HG02571 (cell line): Measurements from ENCODE around the gene MMP28.
"Not testable (repeated sequence)": the region's sequence is repeated elsewhere in the genome, so short reads cannot be mapped to it uniquely, and the experiment has no call there.

Experiments
- ATAC-seq: cut with Tn5 transposase; IDR thresholded peaks from one replicate; pipeline ENCODE4 v1.9.1; 2021; ENCODE audit warnings: mild to moderate bottlenecking, moderate library complexity; ENCODE audit not compliant: unreplicated experiment

MMP28 gene

DNA sequence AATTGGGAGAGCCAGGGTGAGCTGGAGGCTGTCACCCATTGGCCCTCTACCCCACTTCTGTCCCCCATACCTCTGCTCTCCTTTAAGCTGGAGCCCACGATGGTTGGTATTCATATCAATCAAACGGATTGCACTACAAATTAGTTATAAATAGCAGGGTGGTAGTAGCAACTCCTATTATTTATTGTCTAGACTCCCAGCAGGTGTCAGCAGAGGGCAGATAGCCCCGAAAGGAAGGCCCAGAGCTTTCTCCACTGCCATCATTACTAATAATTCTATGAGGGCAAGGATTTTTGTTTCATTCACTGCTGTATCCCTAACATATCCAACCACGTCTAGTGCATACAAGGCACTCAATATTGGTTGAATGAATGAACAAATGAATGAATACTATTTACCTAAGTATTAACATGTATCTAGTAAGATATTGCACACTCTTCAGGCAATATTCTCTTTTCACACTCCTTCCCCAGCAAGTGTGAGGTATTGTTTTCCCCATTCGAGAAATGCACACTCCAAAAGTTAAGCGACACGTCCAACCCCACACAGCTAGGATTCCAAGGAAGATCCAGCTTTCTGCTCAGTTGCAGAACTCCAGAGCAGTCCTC is 28.4 kb downstream of the MMP28 start:
- no peak for ATAC-seq

DNA sequence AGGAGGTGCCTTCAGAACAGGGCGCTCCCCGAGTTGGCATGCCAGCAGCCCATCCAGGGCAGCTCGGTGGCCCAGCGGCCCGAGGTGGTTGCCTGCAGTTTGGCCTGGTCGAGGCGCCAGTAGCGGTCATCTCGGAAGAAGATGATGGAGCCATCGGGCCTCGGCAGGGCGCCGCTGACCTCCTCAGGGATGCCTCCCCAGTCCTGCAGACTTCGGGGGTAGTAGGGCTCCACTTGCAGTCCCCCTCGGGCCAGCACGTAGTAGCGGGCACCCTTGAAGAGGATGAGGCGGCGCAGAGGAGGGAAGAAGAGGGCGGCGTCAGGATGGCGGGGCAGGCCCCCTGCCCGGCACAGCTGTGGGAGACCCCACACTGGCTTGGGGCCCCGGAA is 29.0 kb downstream of the MMP28 start:
- no peak for ATAC-seq

DNA sequence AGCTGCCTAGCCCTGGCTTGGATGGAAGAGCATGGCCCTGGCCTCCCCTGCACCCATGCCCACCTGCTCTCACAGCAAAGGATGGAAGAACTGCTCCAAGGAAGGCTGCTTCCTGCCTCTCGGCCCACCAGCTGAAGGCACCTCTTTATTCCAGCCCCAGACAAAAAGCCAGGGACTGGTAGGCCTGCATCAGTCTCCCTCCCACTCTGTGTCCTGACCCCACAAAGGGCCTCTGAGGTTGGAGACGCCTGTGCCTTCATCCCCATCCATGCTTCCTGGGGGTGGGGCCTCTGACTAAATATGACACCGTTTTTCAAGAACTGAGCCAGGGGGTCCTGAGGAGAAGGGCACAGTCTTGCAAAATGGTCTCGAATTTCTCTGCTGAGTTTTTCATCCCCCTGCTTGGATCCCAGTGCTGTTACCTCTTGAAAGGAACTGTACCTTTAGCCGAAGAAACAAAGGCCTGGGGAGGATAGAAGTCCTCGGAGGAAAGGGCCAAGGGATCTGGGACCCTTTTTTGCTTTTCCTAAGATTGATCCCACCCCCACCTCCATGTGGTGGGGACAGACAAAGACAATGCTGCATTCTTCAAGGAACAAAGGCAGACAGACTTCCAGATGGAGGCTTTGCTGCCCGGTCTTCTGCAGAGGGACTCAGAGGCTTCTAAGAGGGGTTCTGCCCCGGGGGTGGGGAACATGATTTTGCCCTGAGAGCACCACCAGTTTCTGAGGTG is 29.5 kb downstream of the MMP28 start:
- ATAC-seq = no peak

DNA sequence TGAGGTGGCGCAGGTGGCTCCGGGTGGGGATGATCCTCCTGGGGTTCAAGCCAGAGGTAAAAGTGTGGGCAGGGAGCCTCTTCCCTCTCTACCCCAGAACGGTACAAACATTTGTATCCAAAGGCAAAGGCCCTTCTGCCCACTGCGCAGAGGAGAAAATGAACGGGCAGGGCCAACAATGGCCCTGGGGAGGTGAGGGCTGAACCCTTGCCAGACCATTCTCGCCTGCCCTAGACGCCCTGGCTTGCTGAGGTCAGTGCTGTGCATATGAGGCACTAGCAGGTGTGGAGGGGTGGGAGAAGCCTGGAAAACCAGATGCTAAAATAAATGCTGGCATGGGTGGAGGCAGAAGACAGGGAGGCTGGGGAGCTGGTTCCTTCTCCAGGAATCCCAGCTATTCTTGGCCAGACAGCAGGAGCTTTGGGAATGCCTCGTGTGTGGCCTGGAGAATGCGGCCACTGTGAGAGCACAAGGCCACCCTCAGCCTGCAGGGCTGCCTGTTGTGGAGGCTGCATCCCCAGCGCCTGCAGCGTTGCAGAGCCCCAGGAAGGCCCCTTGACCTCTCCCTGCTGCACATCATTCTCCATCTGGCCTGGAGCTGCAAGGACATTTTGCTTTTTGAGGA is 30.2 kb downstream of the MMP28 start:
- ATAC-seq = no peak

DNA sequence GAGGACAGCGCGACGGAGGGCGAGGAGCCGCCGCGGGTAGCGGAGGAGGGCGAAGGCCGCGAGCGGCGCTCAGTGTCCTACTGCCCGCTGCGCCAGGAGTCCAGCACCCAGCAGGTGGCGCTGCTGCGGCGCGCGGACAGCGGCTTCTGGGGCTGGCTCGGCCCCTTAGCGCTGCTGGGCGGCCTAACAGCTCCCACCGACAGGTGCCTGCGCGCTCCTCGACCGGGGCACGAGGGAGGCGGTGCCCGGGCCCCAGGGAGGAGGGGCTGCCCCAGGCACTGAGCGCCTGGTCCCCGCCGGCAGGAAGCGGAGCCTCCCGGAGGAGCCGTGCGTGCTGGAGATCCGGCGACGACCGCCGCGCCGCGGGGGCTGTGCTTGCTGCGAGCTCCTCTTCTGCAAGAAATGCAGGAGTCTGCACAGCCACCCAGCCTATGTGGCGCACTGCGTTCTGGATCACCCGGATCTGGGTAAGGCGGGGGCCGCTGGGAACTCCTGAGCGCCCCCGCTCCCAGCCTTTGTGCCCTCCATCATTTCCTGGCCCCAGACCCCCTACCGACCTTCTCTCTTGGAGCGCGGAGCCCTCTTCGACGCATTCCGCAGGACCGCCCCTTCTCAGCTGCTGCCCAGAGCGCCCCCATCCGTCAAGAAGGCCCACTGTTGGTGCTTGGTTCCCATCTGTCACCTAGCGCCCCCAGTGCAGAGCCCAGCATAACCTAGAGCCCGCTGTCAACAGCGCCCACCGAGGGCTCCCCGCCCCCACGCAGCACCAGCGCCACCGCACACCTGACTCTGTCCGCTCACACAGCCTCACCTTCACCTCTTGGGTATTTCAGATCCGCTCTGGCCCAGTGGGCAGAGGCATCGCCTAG is 31.1 kb downstream of the MMP28 start:
- ATAC-seq = peak; percentile 72

DNA sequence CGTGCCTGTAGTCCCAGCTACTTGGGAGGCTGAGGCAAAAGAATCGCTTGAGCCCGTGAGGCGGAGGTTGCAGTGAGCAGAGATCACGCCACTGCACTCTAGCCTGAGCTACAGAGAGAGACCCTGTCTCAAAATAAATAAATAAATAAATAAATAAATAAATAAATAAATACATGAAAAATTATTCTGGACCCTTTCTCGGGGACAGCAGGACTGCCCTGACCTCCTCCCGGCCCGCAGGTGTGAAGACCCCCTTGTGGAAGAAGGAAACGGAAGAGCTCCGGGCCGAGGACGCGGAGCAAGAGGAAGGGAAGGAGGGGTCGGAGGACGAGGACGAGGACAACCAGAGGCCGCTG is 31.7 kb downstream of the MMP28 start:
- no peak for ATAC-seq

DNA sequence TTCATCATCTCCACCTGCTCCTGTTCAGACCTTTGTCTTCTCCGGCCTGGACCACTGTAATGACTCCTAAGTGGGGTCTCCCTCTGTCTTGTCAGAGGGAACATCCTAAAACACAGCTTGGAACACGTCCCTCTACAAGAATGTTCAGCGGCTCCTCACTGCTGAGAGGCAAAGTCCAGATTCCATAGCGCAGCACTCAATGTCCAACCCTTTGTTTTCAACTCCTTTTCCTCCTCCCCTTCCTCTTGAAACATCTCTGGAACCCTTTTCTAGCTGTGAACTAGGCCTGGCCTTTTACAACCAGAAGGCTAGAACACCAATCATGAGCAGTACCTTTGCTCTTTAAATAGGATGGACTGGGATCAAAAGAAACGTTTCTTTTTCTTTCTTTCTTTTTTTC is 33.8 kb downstream of the MMP28 start:
- no peak for ATAC-seq

DNA sequence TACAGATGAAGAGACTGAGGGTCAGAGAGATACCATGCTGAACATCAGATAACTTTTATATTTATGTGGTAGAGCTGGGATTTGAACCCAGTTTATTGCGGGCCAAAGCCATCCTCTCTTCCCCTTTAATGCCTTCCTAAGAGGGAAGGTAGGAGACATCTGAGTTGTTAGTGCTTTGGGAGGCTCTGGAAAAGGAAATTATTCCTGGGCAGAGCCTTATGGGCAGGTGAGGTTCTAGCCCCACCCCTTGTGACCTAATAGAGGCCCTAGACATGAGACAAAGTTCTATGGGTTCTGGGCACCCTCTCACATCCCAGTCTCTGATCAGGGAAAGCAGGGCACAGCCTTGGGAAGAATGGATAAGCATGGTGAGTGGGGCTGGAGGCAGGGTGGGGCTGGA is 34.9 kb downstream of the MMP28 start, which contains the start of gene C17orf50:
Gene C17orf50 (plus strand): TSS at position 301 of the 400 bp plus-strand sequence. CDS start 55 bp downstream, at position 356.
- no peak for ATAC-seq

DNA sequence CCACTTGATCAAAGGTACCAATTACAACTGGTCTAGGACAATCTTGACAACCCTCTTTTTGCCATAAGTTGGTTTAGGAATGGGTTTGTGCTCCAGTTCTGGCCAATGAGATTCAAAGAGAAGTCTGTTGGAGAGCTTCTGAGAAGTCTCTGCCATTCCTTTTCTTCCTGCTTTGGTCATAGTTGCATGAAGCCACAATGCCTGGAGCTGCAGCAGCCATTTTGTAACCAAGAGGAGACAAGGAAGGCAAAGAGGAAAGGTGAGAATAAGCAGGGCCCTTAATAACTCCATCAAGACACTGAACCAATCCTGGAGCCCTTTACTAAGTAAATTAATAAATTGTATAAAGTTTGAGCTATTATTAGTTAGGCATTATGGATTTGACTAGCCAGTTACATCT is 38.2 kb downstream of the MMP28 start:
- ATAC-seq = no peak

DNA sequence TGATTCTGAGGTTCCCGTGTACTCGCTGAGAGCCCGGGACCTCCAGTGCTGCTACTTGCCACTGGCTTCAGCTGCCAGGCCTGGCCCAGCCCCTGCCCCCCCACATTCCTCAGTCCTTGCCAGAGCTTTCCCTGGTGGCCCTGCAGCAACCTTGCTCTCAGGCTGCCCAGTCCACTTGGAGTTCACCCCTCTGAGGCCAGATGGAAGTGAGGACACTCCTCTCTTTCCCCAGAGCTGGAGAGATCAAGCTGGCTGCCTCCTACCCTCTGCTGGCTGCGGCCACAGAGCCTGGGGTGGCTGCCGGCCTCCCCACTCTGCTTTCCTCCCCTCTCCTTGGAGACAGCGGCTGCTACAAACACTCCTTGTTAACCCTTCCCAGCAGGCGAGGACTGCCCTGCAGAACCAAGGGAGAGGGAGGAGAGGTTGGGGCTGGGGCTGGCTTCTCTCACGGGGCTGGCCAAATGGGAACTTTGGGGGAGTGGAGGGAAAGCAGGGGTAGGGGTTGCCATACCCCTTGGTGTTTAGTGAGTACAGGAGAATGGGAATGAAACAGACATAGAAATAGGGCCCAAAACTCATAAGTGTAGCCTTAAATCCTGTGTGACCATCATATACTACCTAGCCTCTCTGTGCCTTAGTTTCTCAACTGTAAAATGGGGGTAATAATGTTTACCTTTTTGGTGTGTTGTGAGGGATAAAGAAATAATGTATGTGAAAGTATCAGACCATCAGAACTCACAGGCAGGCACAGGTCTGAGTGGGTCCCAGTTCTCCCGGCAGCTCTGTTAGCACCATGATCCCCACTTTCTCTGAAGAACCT is 42.3 kb downstream of the MMP28 start, which contains the start of gene GAS2L2:
Gene GAS2L2 (minus strand): TSS at position 295 of the 820 bp plus-strand sequence. CDS start 389 bp downstream, outside the sequence.
- no peak for ATAC-seq

DNA sequence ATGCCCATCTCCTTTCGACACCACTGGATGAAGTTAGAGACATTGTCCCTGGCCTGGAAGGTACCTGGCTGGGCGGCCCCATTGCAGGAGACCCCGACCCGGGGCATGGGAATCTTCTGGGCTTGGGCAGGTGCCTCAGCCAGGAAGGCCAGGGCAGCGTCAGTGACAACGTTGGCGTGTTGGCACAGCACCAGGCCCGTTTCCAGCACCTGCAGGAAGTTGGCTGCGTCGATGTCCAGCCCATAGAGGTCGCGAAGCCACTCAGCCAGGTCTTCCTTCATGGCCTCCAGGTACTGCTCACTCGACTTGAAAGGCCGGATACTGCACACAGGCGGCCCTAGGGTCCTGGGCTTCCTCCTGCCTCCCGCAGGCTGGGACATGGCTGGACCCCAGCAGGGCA is 43.0 kb downstream of the MMP28 start:
- no peak for ATAC-seq

DNA sequence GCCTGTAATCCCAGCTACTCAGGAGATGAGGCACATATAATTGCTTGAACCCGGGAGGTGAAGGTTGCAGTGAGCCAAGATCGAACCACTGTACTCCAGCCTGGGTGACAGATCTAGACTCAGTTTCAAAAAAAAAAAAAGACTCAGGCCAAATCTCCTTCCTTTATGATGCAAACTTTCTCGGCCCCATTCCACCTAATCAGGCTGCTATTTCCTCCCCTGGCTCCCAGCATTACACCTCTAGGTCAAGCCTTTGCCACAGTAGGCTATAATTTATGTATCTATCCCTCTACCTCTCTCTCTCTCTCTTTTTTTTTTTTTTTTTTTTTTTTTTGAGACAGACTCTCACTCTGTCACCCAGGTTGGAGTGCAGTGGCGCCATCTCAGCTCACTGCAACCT is 43.9 kb downstream of the MMP28 start:
- not testable (repeated sequence) for ATAC-seq

DNA sequence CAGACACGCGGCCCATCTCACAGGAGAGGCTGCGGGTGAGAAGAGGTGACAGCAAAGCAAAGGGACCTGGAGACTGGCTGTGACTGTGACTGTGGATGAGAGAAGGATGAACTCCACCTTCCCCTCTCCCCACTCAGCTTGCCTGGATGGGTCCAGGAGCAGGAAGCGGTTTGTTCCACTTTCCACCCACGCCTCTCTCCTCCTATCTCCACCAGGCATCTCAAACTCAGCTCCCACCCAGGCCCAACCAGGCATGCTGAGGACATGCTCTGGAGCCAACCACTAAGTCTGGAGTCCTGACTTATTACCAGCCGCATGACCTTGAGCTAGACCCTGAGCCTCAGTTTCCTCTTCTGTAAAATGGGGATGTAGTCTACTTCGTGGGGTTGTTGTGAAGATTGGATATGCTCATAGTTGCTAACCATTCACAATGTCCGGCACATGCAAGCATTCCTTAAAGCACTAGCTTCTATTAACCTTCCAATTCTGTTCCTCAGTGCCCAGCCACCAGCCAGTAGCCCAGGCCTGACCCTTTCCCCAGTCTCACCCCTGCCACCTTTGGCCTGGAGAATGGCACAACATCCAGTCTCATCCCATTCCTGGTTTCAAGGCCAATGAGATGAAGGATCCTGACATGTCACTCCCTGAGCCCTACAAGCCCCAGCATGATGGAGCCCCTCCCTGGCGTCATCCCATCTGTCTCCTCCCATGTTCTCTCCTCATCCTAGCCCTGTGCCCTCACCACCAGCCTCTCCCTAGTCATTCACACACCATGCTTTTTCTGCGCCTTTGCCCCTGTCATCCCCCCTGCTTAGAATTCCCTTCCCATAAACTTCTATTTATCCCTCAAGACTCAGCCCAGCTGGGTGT is 44.7 kb downstream of the MMP28 start:
- ATAC-seq = no peak

DNA sequence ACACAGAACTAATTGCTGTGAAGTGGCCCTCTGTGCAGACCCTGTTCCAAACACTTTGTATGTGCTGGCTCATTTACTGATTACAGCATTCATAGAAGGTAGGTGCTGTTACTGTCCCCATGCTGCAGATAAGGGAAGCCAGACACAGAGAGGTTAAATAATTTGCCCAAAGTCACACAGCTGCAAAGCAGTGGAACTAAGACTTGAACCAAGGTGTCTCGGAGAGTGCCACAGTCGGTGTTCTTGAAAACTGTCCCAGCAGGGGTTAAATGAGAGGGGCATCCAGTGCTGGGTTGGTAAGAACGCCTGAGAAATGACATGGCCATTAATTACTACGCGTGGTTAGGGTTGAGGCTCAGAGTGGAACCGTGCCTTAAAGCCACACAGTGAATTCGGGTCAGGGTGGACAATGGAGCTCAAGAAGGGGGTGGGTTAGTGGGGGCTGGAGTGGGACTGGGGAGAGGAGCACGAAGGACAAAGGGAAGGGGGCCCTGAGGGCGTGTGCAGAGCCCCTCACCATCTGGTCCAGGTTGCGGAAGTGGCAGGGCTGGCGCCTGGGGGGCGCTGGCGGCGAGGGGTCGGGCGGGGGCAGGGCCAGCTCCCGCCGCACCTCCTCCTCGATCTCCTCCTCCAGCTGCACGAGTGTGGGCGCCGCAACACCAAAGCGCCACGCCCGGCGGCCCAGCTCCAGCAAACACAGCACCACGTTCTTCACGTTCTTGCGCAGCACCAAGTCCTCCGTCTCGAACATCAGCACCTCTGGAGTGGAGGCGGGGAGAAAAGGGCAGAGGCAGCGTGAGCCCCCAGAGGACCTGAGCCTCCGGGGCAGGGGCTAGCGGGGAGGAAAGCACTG is 45.7 kb downstream of the MMP28 start:
- no peak for ATAC-seq

DNA sequence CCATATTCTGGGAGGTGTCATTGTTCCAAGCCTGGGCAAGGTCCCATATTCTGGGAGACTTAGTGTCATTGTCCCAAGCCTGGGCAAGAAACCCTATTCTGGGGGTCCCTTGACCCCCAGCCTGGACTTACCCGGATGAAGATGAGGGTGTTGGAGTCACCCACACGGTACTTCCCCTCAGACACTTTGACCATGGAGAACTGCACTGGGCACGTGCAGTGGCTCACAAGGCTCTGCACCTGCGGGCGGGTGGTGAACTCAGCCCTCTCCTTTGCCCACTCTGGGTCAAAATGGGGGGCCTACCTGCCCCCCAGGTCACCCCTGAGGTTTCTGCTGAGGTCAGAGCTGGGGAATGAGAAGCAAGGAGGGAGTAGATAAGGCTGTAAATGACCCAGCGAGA is 46.5 kb downstream of the MMP28 start:
- ATAC-seq = no peak

DNA sequence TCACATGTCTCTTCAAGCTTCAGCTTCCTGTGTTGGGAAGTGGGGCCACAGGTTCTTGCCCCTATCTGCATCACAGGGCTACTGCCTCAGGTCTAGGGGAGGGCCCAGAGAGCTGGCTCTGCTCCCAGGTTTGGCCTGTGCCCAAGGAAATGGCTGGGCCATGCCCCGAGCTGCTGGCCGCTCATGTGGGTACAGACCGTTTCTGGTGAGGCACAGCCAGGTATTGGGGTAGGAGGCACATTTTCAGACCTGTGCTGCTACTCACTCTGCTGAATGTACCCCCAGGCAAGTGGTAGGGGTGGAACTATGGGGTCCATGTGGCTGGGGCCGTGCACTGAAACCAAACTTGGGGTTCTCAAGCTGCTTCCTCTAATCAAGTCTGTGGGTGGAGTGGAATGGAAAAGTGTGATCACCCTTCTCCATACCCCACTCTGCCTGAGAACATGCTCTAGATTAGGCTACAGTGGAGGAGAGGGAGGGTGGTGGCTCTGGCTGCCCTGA is 47.0 kb downstream of the MMP28 start:
- no peak for ATAC-seq

DNA sequence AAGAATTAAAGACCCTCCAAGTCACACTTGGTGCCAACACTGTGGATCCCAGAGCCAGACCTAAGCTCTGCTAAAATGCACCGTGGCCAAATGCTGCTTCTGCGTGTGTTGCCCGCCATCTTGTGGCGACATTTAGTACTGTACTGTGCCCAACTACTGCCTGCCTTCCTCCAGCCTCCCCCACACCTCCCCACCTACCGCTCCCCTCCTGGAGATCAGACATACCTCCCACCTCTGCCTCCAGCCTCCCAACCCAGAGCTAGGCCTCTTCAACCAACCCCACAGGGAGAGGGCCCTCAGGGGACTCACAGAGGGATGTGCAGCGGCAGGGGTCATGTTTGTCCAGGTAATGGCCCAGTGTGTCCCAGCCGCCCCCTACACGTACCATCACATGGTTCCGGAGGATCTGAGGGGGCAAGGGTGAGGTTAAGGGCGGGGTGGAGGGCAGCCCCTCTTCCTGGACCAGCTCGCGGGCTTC is 47.9 kb downstream of the MMP28 start:
- ATAC-seq = no peak

DNA sequence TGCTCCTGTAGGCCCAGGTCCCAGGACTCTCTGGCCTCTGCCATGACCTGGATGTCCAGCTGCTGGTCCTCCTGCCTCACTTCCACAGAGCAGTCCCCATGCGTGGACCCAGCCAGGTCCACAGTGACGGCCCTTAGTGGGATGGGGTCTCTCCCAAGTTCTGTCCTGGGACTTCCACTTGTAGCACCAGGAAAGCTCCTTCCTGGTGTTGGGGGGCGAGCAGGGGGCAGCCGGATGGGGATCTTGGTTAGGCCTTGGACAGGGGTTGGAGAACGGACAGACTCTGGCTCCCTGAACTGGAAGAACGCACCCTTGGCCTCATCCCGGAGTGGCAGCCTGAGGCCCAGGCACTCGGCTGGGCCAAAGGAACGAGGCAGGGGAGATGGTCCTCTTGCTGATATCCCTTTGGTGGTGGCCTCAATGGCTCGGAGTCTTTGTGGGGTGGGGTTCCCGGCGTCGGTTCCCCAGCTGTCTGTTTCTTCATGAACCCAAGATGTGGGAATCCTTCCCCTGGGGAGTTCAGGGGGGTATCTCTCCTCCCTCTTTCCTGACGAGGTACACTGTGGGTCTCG is 49.6 kb downstream of the MMP28 start:
- no peak for ATAC-seq
